Stimulated activated naive CD8-positive, alpha-beta T cell treated with anti-CD3 and anti-CD28 coated beads, Interleukin-15, Interleukin-2, amounts not matched to agents 100 U/mL and 50 U/mL, for 24 hours (primary cell): Measurements from ENCODE around the gene EXOC5.
A peak's percentile ranks its signal among the peaks of the same experiment; 100 is the strongest.
"Not testable (repeated sequence)": the region's sequence is repeated elsewhere in the genome, so short reads cannot be mapped to it uniquely, and the experiment has no call there.

ENCODE experiments used
- ATAC-seq: fragments of 150-1000 bp; cut with Tn5 transposase; one replicate; pipeline ENCODE4 v1.10.0; 2021
- DNase-seq: peaks from one replicate; pipeline ENCODE4 v3.0.0; 2021

Gene EXOC5

GRCh38 chr14:57259672-57260071 is 9.0 kb downstream of the EXOC5 start:
- ATAC-seq (no peak), DNase-seq (no peak)

GRCh38 chr14:57258221-57258620 is 10.5 kb downstream of the EXOC5 start:
- DNase-seq, ATAC-seq: not testable (repeated sequence)

GRCh38 chr14:57254884-57255283 is 13.8 kb downstream of the EXOC5 start:
- ATAC-seq (no peak), DNase-seq (no peak)

GRCh38 chr14:57246933-57247657 is 21.6 kb downstream of the EXOC5 start:
- ATAC-seq = no peak
- DNase-seq = no peak

- DNase-seq (no peak), ATAC-seq (no peak)
Measured at GRCh38 chr14:57245941-57246340, 22.8 kb downstream of the EXOC5 start.

- ATAC-seq (no peak), DNase-seq (no peak)
Measured at GRCh38 chr14:57244106-57244505, 24.6 kb downstream of the EXOC5 start.

- no peak for DNase-seq
- no peak for ATAC-seq
Measured at GRCh38 chr14:57243320-57243719, 25.4 kb downstream of the EXOC5 start.

- ATAC-seq = not testable (repeated sequence)
Measured at GRCh38 chr14:57240115-57240514, 28.6 kb downstream of the EXOC5 start.

GRCh38 chr14:57232006-57232405 is 36.7 kb downstream of the EXOC5 start:
- DNase-seq (no peak), ATAC-seq (no peak)

More at GRCh38 chr14:57240115-57240514, 28.6 kb downstream of the EXOC5 start:
- DNase-seq = not testable (repeated sequence)

GRCh38 chr14:57228320-57228719 is 40.4 kb downstream of the EXOC5 start:
- DNase-seq, ATAC-seq: not testable (repeated sequence)

GRCh38 chr14:57227083-57227482 is 41.6 kb downstream of the EXOC5 start:
- DNase-seq = no peak
- ATAC-seq = no peak

GRCh38 chr14:57221931-57222330 is 46.8 kb downstream of the EXOC5 start:
- DNase-seq (no peak), ATAC-seq (no peak)

- ATAC-seq (no peak), DNase-seq (no peak)
Measured at GRCh38 chr14:57212919-57213318, 55.8 kb downstream of the EXOC5 start.

GRCh38 chr14:57209561-57209960 is 59.1 kb downstream of the EXOC5 start:
- DNase-seq = no peak
- no peak for ATAC-seq

- ATAC-seq = no peak
- DNase-seq = no peak
Measured at GRCh38 chr14:57205938-57206337, 62.8 kb downstream of the EXOC5 start.

GRCh38 chr14:57202672-57203071 is 66.0 kb downstream of the EXOC5 start:
- DNase-seq, ATAC-seq: not testable (repeated sequence)

GRCh38 chr14:57199921-57200320 is 68.8 kb downstream of the EXOC5 start:
- ATAC-seq (peak; percentile 91), DNase-seq (no peak)

- DNase-seq (no peak), ATAC-seq (no peak)
Measured at GRCh38 chr14:57189070-57189469, 79.6 kb downstream of the EXOC5 start.

GRCh38 chr14:57182760-57183503 is 85.8 kb downstream of the EXOC5 start:
- no peak for ATAC-seq
- no peak for DNase-seq

- ATAC-seq (no peak), DNase-seq (no peak)
Measured at GRCh38 chr14:57179273-57179672, 89.4 kb downstream of the EXOC5 start.

- no peak for ATAC-seq
- no peak for DNase-seq
Measured at GRCh38 chr14:57174466-57174865, 94.2 kb downstream of the EXOC5 start.

GRCh38 chr14:57171903-57172302 is 96.8 kb downstream of the EXOC5 start:
- no peak for ATAC-seq
- no peak for DNase-seq

- DNase-seq = no peak
- ATAC-seq = no peak
Measured at GRCh38 chr14:57171363-57171762, 97.3 kb downstream of the EXOC5 start.

GRCh38 chr14:57169901-57170300 is 98.8 kb downstream of the EXOC5 start:
- DNase-seq (no peak), ATAC-seq (no peak)
